GM11168 (cell line): ENCODE measurements around the gene RNF19B.
"Not testable (repeated sequence)": the region's sequence is repeated elsewhere in the genome, so short reads cannot be mapped to it uniquely, and the experiment has no call there.

Experiments
- in situ Hi-C: fragments of 300-500 bp; cut with MboI; formaldehyde crosslinking; loops from one replicate; pipeline ENCODE4 v1.12.0; 2022; ENCODE audit warnings: low sequenced_read_pairs; ENCODE audit not compliant: unreplicated experiment

Gene RNF19B

GRCh38 chr1:32964461-32965250 lies at the start of gene RNF19B:
TSS of gene RNF19B (minus strand) at chr1:32964809. CDS start at chr1:32964685, 124 bp downstream.
- in situ Hi-C loops = no loop called here

GRCh38 chr1:33013791-33014190 lies 49.2 kb upstream of the RNF19B start:
- in situ Hi-C loops = no loop called here

GRCh38 chr1:33012165-33012564 lies 47.6 kb upstream of the RNF19B start:
- in situ Hi-C loops = no loop called here

- in situ Hi-C loops = no loop called here
Observed at GRCh38 chr1:33010932-33011731, 46.5 kb upstream of the RNF19B start.

GRCh38 chr1:33009561-33009960 lies 45.0 kb upstream of the RNF19B start:
- in situ Hi-C loops = loop anchor here (5.0 kb wide), 1 partner anchor 67 kb away; no protein-coding TSS in a partner anchor

- in situ Hi-C loops = loop anchor here (5.0 kb wide), 1 partner anchor 66 kb away; no protein-coding TSS in a partner anchor
Observed at GRCh38 chr1:33008051-33008914, 43.7 kb upstream of the RNF19B start.

- in situ Hi-C loops = loop anchor here (5.0 kb wide), 1 partner anchor 65 kb away; no protein-coding TSS in a partner anchor
Observed at GRCh38 chr1:33007190-33008050, 42.8 kb upstream of the RNF19B start.

GRCh38 chr1:33005838-33006421 lies 41.3 kb upstream of the RNF19B start:
- in situ Hi-C loops = loop anchor here (5.0 kb wide), 1 partner anchor 64 kb away; no protein-coding TSS in a partner anchor

- in situ Hi-C loops = loop anchor here (5.0 kb wide), 1 partner anchor 63 kb away; no protein-coding TSS in a partner anchor
Observed at GRCh38 chr1:33005117-33005837, 40.7 kb upstream of the RNF19B start.

- in situ Hi-C loops = loop anchor here (5.0 kb wide), 1 partner anchor 62 kb away; no protein-coding TSS in a partner anchor
Observed at GRCh38 chr1:33004613-33005012, 40.0 kb upstream of the RNF19B start.

- in situ Hi-C loops = no loop called here
Observed at GRCh38 chr1:33003657-33004056, 39.0 kb upstream of the RNF19B start.

GRCh38 chr1:33002006-33002405 lies 37.4 kb upstream of the RNF19B start:
- in situ Hi-C loops = no loop called here

- in situ Hi-C loops = no loop called here
Observed at GRCh38 chr1:33001282-33001681, 36.7 kb upstream of the RNF19B start.

GRCh38 chr1:33000427-33001026 lies 35.9 kb upstream of the RNF19B start:
- in situ Hi-C loops = no loop called here

GRCh38 chr1:32998997-32999396 lies 34.4 kb upstream of the RNF19B start:
- in situ Hi-C loops = no loop called here

- in situ Hi-C loops = no loop called here
Observed at GRCh38 chr1:32998064-32998463, 33.5 kb upstream of the RNF19B start.

- in situ Hi-C loops = no loop called here
Observed at GRCh38 chr1:32997381-32997891, 32.8 kb upstream of the RNF19B start.

GRCh38 chr1:32993324-32993636 lies 28.7 kb upstream of the RNF19B start:
- in situ Hi-C loops = not testable (repeated sequence)
